Right kidney (tissue), 1 donor: ENCODE results near the gene CEL.
"Not testable (repeated sequence)": the region's sequence is repeated elsewhere in the genome, so short reads cannot be mapped to it uniquely, and the experiment has no call there.

ENCODE experiments used
- DNase-seq: peaks from one replicate; pipeline ENCODE4 v3.0.0-alpha.2; 2016

The CEL gene

DNA sequence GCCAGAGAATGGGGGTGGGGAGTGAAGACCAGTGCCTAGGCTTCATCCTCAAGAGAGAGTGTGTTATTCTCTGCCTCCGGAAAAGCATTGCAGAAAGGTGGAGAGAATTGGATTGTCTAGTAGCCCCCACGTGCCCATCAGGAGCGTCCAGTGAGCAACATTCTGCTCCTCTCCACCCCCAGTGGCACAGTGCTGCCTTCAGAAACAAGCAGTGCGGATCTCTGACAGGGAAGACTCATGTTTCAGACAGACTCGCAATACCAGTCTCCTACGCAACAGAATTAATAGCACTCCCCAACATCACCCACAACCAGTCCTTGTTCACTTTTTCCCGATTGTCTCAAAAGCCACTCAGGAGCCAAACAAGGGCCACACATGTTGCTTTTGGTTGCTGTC lies 14.9 kb upstream of the CEL start:
- DNase-seq, result no peak

DNA sequence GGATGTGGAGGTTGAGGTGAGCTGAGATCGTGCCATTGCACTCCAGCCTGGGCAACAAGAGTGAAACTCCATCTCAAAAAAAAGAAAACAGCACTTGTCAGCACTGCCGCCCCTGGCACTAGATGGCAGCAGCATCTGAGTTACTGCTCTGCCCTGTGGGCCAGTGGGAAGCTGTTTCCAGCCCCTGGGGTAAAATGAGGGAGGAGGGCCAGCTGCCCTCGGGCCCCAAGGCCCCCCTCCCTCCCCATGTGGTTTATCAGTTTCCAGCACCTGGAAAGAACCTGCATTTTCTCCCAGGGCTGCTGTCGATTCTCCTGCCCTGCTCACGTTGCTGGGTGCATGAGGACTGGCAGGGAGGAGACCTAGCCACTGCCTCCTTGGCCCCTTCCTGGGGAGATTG lies 13.2 kb upstream of the CEL start:
- DNase-seq, result no peak

DNA sequence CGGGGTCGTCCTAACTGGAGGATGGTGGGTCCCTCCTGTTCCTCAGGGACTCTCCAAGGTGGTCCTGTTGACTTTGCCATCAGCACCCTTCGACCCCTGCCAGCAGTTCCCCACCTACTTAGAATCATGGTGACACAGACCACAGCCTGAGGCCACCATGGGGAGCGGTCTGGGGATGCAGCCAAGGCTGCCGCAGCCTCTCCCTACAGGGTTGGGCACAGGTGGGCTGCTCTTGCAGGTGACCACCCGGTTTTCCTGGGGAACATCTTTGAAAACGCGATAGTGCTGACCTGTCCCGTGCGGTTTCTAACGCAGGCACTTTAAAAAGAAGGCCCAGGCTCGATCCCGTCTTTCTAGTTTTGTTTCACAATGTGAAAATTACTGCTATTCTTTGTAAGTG lies 12.7 kb upstream of the CEL start:
- DNase-seq, result no peak

DNA sequence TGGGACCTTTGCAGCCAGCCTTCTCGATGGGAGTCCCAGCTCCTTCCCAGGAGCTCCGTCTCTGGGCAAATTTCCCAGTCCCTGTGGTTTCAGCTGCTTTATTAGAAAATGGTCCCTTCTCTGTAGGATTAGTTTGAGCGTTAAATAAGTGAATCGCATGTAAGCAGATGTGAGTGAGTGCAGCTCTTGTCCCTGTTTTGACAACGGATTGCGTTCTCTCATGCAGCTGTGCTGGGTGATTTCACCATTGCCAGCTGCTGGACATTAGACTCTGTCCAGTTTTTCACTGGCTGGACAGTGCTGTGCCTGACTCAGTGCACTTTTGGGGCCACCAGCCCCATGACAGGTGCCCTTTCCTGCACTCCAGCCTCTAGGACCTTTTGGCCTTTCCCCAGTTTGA lies 11.6 kb upstream of the CEL start:
- no peak for DNase-seq

DNA sequence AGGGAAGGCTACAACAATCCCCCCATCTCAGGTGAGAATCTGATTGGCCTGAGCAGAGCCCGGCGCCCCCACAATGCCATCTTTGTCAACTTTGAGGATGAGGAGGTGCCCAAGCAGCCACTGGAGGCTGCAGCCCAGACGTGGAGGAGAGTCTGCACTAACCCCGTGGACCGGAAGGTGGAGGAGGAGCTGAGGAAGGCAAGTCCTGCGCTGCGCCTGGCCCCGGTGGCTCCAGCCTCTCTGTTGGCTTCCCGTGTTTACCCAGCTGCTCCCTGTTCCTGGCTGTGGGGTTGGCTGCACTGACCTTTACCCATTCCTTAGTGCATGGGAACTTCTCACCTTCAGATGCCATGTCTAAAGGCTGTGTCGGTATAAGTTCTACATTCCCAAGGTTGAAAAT lies 11.0 kb upstream of the CEL start:
- DNase-seq, result no peak

DNA sequence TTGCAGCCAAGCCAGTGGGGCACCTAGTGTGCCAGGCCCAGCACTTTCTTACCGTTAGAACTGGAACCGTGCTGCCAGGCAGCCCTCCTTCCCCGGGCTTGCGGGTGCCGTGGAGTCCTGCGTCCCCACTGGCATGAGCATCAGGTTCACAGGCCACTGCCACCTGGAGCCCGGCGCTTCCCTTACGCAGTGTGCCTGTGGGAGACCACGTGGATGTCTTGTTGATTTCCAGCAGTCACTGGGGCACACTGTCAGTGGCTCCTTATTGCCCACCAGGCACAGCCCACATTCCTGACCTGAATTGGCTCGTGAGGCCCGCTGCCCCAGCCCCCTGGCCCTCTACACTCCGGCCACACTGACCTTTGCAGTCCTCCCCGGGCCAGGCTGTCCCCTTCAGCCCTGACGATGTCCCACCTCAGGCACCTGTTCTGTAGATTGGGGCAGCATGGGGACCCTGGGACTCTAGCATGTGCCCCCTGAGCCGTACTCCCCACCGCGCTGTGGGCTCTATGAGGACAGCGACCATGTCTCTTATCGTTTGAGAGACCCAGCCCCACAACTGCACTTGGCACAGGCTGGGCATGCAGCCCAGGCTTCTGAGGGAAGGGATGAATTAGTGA lies 10.4 kb upstream of the CEL start:
- no peak for DNase-seq

DNA sequence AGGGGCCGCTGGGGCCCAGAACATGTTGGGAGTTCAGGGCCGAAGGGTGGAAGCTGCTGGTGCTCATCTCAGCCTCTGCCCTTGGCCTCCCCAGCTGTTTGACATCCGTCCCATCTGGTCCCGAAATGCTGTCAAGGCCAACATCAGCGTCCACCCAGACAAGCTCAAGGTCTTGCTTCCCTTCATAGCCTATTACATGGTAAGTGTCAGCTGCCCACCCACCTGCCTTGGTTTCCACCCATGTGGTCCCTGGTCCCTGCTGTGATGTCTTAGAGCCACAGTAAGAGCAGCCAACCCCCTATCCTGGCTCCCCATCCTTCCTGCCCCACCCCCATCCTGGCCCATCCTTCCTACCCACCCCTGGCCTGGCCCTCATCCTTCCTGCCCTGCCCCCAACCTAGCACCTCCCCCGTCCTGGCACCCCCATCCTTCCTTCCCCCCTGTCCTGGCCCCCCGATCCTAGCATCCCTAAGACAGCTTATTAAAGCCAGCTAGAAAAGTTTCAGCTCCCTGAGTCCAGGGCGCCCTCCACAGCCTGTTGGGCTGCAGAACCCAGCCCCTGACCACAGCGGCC lies 9.7 kb upstream of the CEL start:
- no peak for DNase-seq

DNA sequence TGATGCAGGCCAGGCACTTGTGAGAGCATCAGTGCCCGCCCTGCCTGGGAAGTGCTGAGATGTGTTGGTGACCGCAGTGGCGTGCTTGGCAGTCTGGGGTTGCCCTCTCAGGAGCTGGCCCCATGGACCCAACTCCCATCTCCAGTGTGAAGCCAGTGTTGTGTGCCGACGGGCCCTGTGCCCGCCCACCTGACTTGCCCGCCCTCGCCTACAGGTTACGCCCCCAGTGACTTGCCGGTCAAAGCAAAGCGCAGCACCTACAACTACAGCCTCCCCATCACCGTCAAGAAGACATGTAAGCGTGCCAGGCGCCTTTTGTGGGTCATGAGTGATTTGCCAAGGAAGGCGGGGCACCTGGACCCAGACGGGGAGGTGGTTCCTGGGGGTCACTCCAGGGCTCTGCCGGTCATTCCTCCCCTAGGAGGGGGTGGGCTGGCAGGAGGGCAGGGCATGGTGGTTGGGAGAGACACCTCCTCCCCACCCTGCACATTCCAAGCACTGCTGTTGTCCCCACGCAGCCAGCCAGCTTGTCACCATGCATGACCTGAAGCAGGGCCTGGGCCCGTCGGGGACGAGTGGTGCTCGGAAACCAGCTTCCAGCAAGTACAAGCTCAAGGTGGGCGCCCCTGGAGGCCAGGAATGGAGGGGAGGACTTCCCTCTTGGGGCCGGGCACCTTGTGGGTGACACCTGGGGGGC lies 7.4 kb upstream of the CEL start:
- DNase-seq, result no peak

DNA sequence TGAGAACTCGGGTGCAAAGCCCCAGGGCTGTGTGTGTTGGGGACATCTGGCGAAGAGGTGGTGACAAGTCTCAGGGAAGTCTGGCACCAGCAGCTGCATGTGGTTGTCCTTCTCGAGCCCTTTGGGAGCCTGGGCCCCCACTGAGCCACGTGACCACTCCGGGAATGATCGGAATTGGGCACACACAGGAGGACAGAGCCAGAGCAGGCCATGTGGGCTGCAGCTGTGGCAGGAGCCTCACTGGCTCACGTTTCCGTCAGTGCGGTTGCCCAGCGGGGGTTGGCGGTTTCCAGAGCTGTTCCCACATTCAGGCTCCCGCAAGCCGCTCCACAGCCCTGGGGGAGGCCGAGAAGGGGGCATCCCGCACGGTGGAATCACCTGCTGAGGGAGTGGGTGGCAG lies 6.8 kb upstream of the CEL start:
- DNase-seq, result no peak

DNA sequence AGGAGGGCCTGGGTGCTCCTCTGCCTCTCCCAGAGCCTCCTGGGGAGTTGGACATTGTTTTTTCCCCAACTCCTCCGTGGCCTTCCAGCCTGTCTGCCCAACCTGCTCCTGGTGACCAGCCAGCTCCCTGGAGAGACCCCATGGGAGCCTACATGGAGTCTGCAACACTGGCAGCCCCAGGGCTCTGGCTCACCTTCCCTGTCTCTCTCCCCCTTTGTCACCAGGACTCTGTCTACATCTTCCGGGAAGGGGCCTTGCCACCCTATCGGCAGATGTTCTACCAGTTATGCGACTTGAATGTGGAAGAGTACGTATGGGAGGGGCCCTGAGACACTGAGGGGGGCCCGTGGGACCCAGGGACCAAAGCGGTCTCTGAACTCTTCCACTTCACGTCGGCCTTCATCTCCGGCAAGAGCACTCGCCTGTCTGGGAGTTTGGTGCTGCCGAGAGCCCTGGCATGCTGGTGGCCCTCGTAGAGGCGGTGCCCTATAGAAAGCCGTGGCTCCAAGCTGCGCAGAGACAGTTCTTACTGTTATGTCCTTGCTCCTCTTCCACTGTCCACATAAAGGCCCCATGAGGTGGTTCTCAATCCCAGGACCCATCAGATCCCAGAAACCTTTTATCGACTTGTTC lies 5.9 kb upstream of the CEL start:
- no peak for DNase-seq

DNA sequence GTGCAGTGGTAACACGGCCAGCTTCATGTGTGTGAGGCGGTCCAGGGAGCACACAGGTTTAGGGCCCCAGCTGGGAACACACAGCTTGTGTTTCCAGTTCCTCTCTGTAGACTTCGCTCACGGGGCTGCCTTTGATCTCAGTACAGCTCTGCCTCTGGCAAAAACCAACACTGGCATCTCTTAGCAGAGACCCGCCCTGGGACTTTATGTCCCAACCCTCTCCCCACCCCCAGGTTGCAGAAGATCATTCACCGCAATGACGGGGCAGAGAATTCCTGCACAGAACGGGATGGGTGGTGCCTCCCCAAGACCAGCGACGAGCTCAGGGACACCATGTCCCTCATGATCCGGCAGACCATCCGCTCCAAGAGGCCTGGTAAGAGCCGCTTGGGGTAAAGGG lies 5.2 kb upstream of the CEL start:
- no peak for DNase-seq

DNA sequence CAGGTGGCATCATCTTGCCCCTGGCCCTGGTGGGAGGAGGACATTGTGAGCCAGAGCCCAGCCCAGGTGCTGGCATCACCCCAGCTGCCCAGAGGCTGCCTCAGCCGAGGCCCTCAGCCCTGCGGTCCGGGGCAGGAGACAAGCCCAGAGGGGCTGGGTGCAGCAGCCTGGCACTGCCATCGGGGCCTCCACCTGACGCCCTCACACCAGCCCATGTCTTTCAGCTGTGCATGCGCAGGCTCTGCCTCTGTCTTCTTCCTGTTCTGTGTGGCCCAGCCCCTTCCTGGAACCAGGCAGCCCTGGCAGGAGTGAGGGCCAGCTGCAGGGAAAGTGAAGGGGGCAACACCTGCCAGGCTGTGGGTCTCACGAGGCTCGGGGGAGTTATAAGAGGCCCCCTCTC lies 4.8 kb upstream of the CEL start:
- DNase-seq, result no peak

DNA sequence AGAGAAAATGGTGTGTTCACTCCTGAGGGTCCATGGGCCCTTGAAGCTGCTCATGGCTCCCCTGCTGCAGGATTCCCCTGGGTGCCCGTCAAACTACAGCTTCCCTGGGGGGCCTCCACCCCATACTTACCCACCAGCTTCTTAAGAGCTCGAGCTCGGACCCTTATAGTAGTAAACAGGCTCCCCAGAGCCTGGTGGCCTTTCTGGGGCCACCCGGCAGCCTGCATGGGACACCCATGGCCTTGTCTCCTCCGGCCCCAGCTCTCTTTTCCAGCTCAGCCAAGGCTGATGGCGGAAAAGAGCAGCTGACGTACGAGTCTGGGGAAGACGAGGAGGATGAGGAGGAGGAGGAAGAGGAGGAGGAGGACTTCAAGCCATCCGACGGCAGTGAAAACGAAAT lies 4.2 kb upstream of the CEL start:
- no peak for DNase-seq

DNA sequence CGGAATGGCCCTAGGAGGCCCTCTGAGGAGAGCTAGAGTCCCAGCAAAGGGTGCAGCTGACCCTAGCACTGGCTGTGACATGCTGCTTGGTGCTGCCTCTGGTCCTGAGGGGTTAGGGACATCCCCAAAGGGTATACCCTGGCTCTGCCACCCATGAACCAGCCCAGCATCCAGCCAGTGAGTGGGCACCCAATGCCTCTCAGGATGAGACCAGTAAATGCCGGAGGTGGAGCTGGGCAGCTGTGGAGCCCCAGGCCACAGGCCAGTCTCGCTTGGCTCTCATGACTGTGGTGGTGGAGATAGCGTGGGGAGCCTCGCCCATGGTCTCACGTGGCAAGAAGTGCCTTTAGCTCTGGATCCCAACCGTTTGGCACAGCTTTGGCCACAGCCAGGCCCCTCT lies 3.7 kb upstream of the CEL start:
- no peak for DNase-seq

DNA sequence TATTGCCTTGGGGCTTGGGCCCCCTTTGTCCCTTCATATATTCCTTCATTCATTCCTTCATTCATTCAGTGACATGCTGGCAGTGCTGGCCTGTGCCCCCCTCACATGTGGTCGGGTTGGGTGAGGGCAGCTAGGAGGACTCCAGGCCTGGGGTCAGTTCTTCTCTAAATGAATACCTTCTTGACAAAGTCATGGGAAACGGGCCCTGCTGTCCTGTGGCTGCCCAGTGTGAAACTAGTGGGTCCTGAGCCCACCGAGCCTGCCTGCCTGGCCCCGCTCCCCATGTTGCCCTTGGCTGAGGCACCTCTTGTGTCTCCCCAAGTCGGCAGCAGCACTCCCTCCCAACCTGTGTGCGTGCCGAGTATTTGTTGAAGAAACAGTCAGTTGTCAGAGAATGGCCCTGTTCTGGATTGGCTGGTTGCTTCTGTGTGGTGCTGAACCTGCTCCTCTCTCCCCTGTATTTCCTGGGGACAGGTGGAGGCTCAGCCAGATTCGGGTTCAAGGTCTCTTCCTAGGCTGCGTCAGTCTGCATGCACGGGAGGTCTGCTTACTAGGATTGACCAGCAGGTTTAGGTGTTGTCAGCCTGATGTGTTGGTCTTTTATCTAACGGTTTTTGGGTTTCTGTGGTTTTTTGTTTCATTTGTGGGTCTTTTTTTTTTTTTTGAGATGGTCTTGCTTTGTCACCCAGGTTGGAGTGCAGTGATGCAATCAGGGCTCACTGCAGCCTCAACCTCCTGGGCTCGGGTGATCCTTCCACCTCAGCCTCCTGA lies 3.0 kb upstream of the CEL start:
- DNase-seq, result no peak

DNA sequence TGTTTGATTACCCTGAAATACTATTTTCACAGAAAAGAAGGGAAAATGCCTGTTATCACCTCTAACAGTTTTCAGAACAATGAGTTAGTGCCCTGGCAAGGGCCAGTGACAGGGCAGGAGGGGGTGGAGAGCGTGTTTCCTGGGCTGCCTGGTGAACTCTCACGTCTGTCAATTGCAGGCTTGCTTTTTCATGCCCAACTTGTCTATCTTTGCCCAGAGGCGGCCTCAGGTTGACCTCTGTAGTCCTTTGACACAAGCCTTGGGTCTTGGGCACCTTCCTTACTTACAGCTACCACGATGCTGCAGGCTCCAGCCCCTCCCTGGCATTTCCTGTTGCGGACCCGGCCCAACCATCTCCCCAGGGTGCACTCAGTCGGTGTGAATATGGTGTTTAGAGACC lies 2.2 kb upstream of the CEL start:
- no peak for DNase-seq

DNA sequence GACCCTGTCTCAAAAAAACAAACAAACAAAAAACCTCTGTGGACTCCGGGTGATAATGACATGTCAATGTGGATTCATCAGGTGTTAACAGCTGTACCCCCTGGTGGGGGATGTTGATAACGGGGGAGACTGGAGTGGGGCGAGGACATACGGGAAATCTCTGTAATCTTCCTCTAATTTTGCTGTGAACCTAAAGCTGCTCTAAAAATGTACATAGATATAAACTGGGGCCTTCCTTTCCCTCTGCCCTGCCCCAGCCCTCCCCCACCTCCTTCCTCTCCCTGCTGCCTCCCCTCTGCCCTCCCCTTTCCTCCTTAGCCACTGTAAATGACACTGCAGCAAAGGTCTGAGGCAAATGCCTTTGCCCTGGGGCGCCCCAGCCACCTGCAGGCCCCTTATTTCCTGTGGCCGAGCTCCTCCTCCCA lies 1.4 kb upstream of the CEL start:
- no peak for DNase-seq

DNA sequence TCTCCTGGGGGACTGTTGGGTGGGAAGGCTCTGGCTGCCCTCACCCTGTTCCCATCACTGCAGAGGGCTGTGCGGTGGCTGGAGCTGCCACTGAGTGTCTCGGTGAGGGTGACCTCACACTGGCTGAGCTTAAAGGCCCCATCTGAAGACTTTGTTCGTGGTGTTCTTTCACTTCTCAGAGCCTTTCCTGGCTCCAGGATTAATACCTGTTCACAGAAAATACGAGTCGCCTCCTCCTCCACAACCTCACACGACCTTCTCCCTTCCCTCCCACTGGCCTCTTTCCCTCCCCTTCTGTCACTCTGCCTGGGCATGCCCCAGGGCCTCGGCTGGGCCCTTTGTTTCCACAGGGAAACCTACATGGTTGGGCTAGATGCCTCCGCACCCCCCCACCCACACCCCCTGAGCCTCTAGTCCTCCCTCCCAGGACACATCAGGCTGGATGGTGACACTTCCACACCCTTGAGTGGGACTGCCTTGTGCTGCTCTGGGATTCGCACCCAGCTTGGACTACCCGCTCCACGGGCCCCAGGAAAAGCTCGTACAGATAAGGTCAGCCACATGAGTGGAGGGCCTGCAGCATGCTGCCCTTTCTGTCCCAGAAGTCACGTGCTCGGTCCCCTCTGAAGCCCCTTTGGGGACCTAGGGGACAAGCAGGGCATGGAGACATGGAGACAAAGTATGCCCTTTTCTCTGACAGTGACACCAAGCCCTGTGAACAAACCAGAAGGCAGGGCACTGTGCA lies 590 bp upstream of the CEL start:
- peak; percentile 28 for DNase-seq

DNA sequence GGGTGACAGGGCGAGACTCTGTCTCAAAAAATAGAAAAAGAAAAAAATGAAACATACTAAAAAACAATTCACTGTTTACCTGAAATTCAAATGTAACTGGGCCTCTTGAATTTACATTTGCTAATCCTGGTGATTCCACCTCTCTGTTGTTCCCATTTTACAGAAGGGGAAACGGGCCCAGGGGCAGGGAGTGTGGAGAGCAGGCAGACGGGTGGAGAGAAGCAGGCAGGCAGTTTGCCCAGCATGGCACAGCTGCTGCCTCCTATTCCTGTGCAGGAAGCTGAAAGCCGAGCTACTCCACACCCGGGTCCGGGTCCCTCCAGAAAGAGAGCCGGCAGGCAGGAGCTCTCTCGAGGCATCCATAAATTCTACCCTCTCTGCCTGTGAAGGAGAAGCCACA lies 788 bp downstream of the CEL start:
- not testable (repeated sequence) for DNase-seq

DNA sequence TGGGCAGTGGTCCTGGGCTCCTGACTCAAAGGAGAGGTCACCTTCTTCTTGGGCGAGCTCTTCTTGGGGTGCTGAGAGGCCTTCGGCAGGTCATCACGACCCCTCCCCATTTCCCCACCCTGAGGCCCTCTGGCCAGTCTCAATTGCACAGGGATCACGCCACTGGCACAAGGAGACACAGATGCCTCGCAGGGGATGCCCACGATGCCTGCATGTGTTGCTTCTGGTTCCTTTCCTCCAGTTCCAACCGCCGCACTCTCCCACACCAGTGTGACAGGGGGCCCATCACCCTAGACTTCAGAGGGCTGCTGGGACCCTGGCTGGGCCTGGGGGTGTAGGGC lies 1.3 kb downstream of the CEL start:
- no peak for DNase-seq

DNA sequence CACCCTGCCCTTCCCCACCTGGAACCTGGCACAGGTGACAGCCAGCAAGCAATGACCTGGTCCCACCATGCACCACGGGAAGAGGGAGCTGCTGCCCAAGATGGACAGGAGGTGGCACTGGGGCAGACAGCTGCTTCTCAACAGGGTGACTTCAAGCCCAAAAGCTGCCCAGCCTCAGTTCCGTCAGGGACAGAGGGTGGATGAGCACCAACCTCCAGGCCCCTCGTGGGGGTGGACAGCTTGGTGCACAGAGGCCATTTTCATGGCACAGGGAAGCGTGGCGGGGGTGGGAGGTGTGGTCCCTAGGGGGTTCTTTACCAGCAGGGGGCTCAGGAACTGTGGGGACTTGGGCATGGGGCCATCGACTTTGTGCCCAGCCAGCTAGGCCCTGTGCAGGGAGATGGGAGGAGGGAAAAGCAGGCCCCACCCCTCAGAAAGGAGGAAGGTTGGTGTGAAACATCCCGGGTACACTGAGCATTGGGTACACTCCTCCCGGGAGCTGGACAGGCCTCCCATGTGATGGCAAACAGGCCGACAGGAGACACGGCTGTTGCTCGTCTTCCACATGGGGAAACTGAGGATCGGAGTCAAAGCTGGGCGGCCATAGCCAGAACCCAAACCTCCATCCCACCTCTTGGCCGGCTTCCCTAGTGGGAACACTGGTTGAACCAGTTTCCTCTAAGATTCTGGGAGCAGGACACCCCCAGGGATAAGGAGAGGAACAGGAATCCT lies 1.9 kb downstream of the CEL start:
- DNase-seq, result no peak
